ENCODE measurements around the gene ZNF526.

The ZNF526 gene

DNA sequence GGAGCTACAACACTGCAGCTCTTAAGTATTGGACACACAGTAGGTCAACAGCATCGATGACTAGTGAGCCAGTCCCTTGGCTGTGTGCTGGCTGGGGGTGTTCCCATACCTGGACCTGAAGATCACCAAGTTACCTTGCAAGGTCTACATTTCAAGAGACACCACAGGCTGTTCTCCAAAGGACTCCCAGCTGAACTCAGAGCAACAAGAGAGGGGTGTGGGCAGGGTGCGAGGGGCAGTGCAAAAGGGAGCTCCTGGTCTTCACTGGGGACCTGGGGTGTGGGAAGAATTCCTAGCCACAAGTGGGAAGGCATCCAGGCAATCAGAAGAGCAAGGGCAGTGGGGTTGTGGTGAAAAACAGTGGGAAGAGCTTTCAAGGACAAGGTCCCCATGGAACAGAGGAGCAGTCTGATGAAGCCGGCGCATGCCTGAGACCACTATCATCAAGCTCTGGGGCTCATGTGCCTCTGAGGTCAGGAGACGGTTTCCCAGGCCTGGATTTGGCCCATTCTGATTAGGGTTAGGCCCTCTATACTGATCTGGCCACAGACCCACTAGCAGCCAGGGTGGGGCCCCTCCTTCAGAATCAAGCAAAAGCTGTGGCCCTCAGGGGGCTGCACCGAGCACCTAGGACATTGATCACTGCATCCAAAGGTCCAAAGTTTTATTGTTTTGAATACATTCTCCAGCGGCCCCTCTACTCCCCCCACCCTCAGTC lies 27.0 kb downstream of the ZNF526 start:
- Histone ChIP-seq H3K9me3 (ENCODE audit: insufficient read depth, low read length) (no peaks in the 10 kb centered on the region), H3K27me3 (ENCODE audit: low read length) (no peaks in the 10 kb centered on the region), H2AFZ (ENCODE audit: low read depth, low read length, severe bottlenecking) (no peak overlapping the region), H3F3A (ENCODE audit: insufficient read depth) (peaks cover 8% of the 10 kb centered on the region), H4K20me1 (ENCODE audit: low read depth, low read length) (no peaks in the 10 kb centered on the region), H3K9me2 (replicated peaks; ENCODE audit: insufficient read depth, low read length) (no peaks in the 10 kb centered on the region), H3K9ac (ENCODE audit: low read length) (no peak overlapping the region), H3K79me2 (ENCODE audit: insufficient read depth, low read length) (peaks cover under 1% of the 10 kb centered on the region; the same call in 1 of the 2 replicates), H3K4me3 (ENCODE audit: insufficient read depth, low read length, poor library complexity, severe bottlenecking) (no peak overlapping the region), H3K27ac (ENCODE audit: low read depth, low read length) (no peak overlapping the region), H3K36me3 (ENCODE audit: low read length) (no peaks in the 10 kb centered on the region), H3K4me2 (ENCODE audit: low read depth, low read length, poor library complexity, severe bottlenecking) (no peak overlapping the region)
- TF ChIP-seq, protein P1, sequence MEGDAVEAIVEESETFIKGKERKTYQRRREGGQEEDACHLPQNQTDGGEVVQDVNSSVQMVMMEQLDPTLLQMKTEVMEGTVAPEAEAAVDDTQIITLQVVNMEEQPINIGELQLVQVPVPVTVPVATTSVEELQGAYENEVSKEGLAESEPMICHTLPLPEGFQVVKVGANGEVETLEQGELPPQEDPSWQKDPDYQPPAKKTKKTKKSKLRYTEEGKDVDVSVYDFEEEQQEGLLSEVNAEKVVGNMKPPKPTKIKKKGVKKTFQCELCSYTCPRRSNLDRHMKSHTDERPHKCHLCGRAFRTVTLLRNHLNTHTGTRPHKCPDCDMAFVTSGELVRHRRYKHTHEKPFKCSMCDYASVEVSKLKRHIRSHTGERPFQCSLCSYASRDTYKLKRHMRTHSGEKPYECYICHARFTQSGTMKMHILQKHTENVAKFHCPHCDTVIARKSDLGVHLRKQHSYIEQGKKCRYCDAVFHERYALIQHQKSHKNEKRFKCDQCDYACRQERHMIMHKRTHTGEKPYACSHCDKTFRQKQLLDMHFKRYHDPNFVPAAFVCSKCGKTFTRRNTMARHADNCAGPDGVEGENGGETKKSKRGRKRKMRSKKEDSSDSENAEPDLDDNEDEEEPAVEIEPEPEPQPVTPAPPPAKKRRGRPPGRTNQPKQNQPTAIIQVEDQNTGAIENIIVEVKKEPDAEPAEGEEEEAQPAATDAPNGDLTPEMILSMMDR (IDR thresholded peaks at IDR 0.05; ENCODE audit: insufficient read depth, low read length, poor library complexity, severe bottlenecking), result no peak
- no peak for TF ChIP-seq EZH2phosphoT487 (conservative IDR thresholded peaks at IDR 0.05; ENCODE audit: low read length)

DNA sequence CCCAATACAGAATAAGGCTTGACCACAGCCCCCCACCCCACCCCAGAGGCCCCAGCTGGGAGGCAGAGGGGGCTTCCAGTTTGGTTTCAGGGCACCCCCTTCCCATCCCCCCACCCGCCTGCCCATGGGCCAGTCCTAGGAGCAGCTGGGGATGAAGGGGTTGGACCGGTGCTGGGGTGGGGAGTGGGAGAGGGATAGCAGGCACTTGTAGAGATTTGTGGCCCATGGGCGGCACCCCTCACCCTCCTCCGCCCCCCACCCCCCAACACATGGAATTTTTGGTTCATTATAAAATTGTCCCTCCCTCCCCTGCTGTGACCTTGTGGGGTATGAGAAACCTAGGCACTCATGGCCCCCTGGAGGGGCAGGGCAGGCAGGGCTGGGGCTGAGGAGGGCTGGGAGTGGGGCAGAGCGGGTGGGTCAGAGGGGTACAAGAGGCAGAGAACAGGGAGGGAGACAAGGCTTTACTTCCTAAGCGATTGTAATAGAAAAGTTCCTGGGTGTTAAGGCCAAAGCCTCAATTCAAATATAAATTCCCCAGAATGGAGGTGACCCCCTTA lies 27.6 kb downstream of the ZNF526 start:
- Histone ChIP-seq H3K27ac (ENCODE audit: low read depth, low read length) (no peak overlapping the region), H3K36me3 (ENCODE audit: low read length) (no peaks in the 10 kb centered on the region)
- TF ChIP-seq, protein P1 (IDR thresholded peaks at IDR 0.05; ENCODE audit: insufficient read depth, low read length, poor library complexity, severe bottlenecking), result no peak
- no peak for TF ChIP-seq EZH2phosphoT487 (conservative IDR thresholded peaks at IDR 0.05; ENCODE audit: low read length)

DNA sequence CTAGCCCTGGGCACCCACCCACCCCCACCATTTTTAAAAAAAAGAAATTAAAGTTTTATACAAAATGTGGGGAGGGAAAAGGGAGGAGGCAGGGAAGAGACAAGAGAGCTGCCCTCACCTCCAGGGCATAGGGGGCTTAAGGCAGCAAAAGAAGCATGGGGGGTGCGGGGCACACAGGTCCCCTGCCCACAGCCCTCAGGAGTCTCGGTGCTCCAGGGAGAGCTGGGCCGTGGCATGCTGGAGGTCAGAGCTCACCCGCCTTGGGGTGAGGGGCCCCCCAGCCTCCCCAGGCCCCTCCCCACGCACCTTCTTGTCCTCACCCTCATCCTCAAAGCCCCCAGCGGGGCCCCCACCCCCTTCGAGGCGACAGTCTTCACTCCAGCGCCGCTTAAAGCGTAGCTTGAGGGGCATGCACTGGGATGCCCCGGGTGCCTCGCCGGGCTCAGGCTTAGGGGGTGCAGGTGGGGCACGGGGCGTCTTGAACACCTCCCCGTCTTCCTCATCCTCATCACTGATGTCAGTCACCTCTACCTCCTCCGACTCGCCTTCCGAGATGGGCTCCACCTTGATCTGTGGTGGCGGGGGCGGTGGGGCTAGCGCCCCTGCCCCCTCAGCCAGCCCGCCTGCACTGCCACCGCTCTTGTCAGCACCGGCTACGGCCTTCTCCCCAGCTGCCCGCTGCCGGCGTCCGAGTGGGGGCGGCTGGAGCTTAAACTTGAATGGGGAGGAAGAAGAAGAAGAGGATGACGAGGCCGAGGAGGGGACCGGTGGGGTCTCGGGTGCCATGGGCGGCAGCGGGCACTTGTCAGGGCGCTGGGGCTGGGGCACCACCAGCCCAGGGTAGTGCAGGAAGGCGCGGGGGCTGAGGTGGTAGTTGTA lies 28.4 kb downstream of the ZNF526 start:
- no peak overlapping the region for H3K4me2 ChIP-seq (ENCODE audit: low read depth, low read length, poor library complexity, severe bottlenecking)
- TF ChIP-seq, protein P1 (IDR thresholded peaks at IDR 0.05; ENCODE audit: insufficient read depth, low read length, poor library complexity, severe bottlenecking), result no peak
- TF ChIP-seq EZH2phosphoT487 (conservative IDR thresholded peaks at IDR 0.05; ENCODE audit: low read length), result no peak
- H4K20me1 ChIP-seq (ENCODE audit: low read depth, low read length), result no peaks in the 10 kb centered on the region

More for the DNA sequence above, 27.6 kb downstream of the ZNF526 start:
- H3K79me2 ChIP-seq (ENCODE audit: insufficient read depth, low read length), result peaks cover 4% of the 10 kb centered on the region; the same call in 1 of the 2 replicates
- H3K4me3 ChIP-seq (ENCODE audit: insufficient read depth, low read length, poor library complexity, severe bottlenecking), result no peak overlapping the region
- no peaks in the 10 kb centered on the region for H3K27me3 ChIP-seq (ENCODE audit: low read length)
- H3K9ac ChIP-seq (ENCODE audit: low read length), result no peak overlapping the region
- no peak overlapping the region for H2AFZ ChIP-seq (ENCODE audit: low read depth, low read length, severe bottlenecking)
- no peak overlapping the region for H3K4me2 ChIP-seq (ENCODE audit: low read depth, low read length, poor library complexity, severe bottlenecking)
- peaks cover 11% of the 10 kb centered on the region for H3F3A ChIP-seq (ENCODE audit: insufficient read depth)
- no peaks in the 10 kb centered on the region for H3K9me2 ChIP-seq (replicated peaks; ENCODE audit: insufficient read depth, low read length)
- no peaks in the 10 kb centered on the region for H3K9me3 ChIP-seq (ENCODE audit: insufficient read depth, low read length)
- H4K20me1 ChIP-seq (ENCODE audit: low read depth, low read length), result no peaks in the 10 kb centered on the region

More for the DNA sequence above, 28.4 kb downstream of the ZNF526 start:
- no peak overlapping the region for H3K9ac ChIP-seq (ENCODE audit: low read length)
- peaks cover 19% of the 10 kb centered on the region for H3F3A ChIP-seq (ENCODE audit: insufficient read depth)
- H3K27ac ChIP-seq (ENCODE audit: low read depth, low read length), result no peak overlapping the region
- H2AFZ ChIP-seq (ENCODE audit: low read depth, low read length, severe bottlenecking), result no peak overlapping the region
- no peak overlapping the region for H3K4me3 ChIP-seq (ENCODE audit: insufficient read depth, low read length, poor library complexity, severe bottlenecking)
- no peaks in the 10 kb centered on the region for H3K27me3 ChIP-seq (ENCODE audit: low read length)
- no peaks in the 10 kb centered on the region for H3K36me3 ChIP-seq (ENCODE audit: low read length)
- H3K9me2 ChIP-seq (replicated peaks; ENCODE audit: insufficient read depth, low read length), result no peaks in the 10 kb centered on the region
- H3K9me3 ChIP-seq (ENCODE audit: insufficient read depth, low read length), result no peaks in the 10 kb centered on the region
- H3K79me2 ChIP-seq (ENCODE audit: insufficient read depth, low read length), result peaks cover 12% of the 10 kb centered on the region; the same call in 1 of the 2 replicates

Data from SU-DHL-6 (cell line).